IPS-NIHi7 (cell line): ENCODE measurements around the gene ELP1.
A peak's percentile ranks its signal among the peaks of the same experiment; 100 is the strongest.
"Not testable (repeated sequence)": the region's sequence is repeated elsewhere in the genome, so short reads cannot be mapped to it uniquely, and the experiment has no call there.

Experiments used
- DNase-seq: peaks from one replicate; pipeline ENCODE4 v3.0.0; 2012; ENCODE audit warnings: mixed read lengths; ENCODE audit errors: extremely low spot score

The ELP1 gene

GRCh38 chr9:108854641-108855528 is 79.0 kb downstream of the ELP1 start:
- no peak for DNase-seq

DNA sequence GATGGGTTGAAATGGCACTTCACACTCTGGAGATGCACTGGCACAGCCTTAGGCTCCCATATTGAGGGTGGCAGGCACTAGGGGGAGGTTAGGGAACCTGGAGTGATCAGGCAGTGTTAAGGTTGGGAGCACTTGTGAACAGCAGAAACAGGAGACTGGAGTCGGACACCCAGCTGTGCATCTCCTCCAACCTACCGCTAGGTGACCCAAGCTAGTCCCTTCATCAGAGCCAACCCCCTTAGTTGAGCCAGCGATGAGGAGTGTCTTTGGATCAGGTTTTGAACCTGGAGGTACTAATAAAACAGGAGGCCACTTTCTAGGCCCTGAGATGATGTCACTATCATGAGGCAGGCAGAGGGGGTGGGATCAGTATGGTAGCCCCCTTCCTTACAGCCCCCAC is 79.8 kb downstream of the ELP1 start:
- peak; percentile 45 for DNase-seq

DNA sequence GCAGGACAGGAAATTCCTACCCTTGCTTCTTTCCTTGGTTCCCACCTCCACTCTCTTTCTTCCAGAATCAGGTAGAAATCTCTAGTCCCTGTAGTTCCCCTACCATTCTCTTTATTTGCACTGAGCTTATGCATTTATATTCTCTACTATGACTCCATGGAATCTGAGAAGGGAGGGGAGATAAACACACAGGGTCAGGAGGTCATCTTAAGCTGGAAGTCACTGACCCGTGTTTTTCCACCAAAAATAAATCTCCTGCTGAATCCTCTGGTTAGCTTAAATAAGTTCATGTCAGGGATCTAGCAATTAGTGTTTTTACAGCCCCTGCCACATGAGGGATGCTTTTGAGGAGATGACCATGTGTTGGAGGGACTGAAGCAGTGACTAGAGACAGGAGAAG is 81.8 kb downstream of the ELP1 start:
- DNase-seq = no peak

- DNase-seq = no peak
These were observed 82.8 kb downstream of the ELP1 start for GRCh38 chr9:108851138-108851537.

DNA sequence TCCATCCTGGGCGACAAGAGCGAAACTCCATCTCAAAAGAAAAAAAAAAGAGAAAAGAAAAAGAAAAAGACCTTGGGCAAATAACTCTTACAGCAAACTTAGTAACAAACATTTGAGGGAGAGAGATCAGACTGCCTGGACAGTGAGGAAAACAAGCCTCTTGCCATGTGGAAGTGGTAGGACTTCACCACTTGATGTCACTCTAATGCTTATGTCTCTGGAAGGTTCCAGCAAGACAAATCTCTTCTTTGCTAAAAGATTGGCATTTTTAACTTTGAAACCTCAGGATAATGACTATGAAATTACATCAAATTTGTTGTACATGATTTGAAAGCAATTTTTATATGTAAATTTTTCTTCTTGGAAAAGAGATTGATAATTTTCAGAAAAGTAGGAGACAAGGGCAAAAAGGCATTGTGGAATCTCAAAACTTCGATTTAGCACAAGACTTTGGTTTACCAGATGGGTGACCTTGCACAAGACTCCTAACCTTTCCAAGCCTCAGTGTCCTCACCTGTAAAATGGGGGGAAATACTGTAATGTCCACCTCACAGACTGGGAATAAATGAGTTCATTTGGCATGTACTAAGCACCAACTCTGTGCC is 83.5 kb downstream of the ELP1 start:
- no peak for DNase-seq

GRCh38 chr9:108848296-108848695 is 85.6 kb downstream of the ELP1 start:
- DNase-seq = not testable (repeated sequence)

GRCh38 chr9:108845947-108846346 is 88.0 kb downstream of the ELP1 start:
- DNase-seq = no peak

- DNase-seq = no peak
These were observed 88.4 kb downstream of the ELP1 start for GRCh38 chr9:108845507-108845906.

- no peak for DNase-seq
These were observed 89.1 kb downstream of the ELP1 start for GRCh38 chr9:108844856-108845255.

DNA sequence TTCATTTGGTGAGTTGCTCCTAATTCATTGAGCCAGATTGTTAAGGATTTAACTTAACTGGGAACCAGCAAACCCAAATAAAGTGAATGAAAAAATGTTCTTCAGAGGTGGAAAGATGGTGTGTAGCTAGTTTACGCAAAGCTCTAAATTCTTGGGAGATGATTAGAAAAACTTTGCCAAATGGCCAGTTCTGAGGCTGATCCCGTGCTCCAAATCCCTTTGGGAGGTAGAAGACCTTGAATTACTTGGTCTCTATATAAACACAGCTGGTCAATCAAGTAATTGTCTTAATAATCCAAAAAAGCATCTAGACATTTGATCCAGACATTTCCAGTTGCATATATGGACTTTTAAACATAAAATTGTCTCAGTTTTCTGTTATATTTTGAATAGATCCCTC is 89.5 kb downstream of the ELP1 start:
- no peak for DNase-seq

DNA sequence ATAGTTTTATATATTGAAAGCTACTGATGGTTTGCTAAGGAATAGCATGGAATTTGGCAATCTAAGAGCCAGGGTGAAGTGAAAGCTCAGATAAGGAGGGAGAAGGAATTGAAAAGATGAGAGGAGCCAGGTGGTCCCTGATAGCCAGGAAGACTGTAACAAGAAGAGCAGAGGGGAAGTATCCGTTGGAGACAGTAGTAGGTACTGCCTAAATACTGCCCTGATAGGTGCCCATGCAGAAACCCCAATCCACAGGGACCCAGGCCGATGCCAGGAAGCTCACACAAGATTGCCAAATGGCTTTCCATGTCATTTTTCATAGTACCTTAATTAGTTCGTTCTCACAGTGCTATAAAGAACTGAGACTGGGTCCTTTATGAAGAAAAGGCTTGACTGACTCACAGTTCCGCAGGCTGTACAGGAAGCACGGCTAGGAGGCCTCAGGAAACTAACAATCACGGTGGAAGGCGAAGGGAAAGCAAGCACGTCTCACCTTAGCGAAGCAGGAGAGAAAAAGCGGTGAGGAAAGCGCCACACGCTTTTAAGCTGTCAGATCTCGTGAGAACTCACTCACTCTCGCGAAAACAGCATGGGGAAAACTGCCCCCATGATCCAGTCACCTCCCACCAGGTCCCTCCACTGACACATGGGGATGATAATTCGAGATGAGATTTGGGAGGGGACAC is 91.2 kb downstream of the ELP1 start:
- DNase-seq = no peak

GRCh38 chr9:108839561-108839960 is 94.4 kb downstream of the ELP1 start:
- not testable (repeated sequence) for DNase-seq

DNA sequence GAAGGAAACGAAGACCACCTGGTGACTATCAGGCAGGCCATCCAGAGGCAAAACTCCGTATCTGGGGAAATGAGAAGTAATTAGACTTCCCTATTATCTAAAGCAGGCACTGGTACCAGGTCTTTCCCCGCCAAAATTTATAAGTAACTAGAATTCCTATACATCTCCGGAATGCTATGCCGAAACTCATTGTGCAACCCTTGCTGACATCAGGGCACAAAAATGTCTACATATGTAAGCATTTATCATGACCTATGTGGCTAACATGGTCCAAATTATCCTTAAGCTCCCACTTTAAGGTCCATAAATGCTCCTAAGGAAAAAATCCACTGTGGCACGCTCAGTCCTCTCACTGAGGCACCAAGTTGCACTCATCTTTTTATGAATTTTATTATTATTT is 95.9 kb downstream of the ELP1 start:
- DNase-seq = no peak

- no peak for DNase-seq
These were observed 96.4 kb downstream of the ELP1 start for GRCh38 chr9:108837530-108837929.

GRCh38 chr9:108836781-108837180 is 97.1 kb downstream of the ELP1 start:
- no peak for DNase-seq

DNA sequence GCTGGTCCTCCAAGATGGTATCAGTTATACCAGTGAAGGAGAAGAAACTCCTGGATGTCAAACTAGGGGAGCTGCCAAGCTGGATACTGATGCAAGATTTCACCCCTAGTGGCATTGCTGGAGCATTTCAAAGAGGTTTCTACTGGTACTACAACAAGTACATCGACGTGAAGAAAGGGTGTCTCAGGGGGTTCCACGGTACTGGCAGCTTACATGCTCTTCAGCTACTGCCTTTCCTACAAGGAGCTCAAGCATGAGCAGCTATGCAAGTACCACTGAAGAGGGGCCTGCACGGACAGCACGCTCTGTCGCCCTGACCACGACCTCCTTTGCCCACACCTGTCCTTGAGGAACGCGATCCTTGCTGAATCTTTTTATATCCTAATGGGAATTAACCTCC is 97.6 kb downstream of the ELP1 start:
- no peak for DNase-seq

DNA sequence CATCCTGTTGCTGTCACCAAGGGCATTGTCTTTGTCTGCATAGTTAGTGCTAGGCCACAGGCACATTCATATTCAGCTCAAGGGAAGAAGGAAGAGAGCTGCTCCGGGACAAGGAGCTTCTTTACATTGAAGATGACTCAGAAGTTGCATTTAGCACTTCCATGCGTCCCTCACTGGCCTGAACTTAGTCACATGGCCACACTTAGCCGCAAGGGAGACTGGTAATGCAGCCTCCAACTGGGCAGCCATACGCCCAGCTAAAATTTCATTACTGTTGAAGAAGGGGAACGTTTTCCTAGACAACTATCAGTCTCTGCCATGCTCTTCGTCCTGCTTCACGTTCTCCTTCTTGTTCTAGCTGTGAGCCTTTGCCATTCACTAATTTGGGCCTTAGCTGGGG is 98.1 kb downstream of the ELP1 start:
- DNase-seq = no peak

DNA sequence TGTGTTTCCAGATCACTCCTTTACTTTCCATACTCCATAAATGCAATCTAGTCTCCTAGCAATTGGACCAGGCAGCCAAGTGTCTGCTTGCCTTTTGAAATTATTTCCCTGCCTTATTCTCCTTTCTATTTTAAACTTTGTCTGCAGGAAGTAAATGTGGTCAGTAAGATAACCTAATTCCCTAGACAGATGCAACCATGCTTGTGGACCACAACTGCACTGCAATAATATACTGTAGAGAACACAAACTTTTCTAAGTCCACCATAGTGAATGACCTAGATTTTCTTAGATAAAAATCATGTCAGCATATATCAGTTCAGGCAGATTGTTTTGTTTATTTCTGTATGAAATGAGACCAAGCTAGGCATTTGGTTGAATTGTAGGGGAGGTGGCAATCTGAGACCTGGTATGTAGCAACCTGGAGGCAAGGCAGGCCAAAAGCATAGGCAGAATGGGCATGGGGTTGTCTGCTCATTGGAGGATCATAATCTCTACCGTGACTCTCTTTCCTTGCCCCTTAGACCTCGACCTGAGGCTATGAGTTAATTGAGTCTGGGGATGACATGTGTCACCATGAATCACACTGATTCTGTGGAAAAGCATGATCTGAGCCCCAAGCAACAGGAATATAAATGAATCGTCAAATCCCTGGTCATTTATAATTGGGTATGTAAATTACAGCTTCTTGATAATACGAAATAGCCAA is 98.8 kb downstream of the ELP1 start:
- DNase-seq = no peak

- no peak for DNase-seq
These were observed 101.8 kb downstream of the ELP1 start for GRCh38 chr9:108832179-108832500.

DNA sequence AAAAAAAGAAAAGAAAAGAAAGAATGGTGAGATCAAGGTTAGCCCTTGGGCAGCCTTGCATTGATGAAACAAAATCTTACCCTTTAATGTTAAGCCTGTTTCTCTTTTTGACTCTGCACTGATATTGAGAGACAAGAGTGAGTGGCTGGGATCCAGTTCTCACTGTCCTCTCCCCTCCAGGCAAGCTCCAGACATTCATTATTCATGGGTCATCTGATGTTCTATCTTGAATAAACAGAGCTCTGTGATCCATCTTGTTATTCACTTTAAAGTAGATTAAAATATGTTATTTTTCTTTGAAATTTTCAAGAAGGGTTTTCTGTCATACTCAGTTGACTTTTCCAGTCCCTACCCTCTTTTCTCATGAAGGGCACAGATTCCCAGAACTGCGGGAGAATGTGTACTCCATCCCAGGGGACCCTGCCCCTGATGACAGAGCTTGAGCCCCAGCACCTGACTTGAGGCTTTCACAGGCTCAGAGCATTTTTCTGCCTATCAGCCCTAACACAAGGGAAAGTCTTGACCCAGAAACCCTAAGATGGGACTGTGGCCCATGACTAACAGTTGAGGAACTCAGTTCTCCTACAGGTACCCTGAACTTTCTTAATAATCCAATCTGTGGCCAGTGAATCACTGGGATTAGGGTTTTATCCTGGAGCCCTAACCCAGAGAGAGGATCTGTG is 102.3 kb downstream of the ELP1 start:
- DNase-seq = no peak

DNA sequence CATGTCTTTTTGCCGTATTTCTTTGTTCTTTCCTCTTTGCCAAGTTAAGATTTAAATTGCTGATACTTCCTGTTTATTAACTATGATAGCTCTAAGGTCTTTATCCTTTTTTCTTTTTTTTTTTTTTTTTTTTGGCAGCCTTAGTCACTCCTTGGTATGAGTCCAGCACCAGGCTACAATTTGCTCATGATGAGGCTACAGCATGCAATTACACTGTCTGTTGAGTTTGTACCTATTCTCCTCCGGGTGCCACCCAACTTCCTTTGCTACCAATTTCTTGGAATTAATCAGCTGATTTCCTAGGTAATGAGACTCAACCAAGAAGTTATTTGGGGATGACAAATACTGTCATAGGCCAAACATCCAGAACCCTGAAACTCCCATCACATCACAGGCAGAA is 103.7 kb downstream of the ELP1 start:
- DNase-seq = no peak

GRCh38 chr9:108823829-108824228 is 110.1 kb downstream of the ELP1 start:
- DNase-seq = no peak
